ENCODE results near the gene CSMD2.

The CSMD2 gene

DNA sequence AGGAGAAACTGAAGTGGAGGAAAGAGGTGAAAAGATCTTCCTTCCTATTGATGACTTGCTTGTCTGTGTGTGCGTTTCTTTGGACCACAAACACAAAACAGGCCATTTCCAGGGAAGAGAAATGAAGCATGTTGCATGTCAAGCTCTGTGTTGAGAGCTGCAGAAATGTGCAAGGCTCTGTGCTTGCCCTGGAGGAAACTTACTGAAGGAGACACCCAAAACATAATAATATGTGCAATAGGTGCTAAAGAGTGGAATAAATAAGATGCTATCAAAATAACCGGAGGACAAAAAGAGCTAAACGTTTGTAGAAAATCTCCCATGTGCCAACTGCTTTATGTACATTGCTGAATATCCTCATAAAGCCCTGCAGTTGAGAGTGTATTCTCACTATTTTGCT lies 496.3 kb downstream of the CSMD2 start:
- no peak for TF ChIP-seq TAF1 (IDR thresholded peaks at IDR 0.05; ENCODE audit: borderline replicate concordance, insufficient read depth, low read length)
- TF ChIP-seq, protein P1, sequence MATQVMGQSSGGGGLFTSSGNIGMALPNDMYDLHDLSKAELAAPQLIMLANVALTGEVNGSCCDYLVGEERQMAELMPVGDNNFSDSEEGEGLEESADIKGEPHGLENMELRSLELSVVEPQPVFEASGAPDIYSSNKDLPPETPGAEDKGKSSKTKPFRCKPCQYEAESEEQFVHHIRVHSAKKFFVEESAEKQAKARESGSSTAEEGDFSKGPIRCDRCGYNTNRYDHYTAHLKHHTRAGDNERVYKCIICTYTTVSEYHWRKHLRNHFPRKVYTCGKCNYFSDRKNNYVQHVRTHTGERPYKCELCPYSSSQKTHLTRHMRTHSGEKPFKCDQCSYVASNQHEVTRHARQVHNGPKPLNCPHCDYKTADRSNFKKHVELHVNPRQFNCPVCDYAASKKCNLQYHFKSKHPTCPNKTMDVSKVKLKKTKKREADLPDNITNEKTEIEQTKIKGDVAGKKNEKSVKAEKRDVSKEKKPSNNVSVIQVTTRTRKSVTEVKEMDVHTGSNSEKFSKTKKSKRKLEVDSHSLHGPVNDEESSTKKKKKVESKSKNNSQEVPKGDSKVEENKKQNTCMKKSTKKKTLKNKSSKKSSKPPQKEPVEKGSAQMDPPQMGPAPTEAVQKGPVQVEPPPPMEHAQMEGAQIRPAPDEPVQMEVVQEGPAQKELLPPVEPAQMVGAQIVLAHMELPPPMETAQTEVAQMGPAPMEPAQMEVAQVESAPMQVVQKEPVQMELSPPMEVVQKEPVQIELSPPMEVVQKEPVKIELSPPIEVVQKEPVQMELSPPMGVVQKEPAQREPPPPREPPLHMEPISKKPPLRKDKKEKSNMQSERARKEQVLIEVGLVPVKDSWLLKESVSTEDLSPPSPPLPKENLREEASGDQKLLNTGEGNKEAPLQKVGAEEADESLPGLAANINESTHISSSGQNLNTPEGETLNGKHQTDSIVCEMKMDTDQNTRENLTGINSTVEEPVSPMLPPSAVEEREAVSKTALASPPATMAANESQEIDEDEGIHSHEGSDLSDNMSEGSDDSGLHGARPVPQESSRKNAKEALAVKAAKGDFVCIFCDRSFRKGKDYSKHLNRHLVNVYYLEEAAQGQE (IDR thresholded peaks at IDR 0.05; ENCODE audit: insufficient read depth in 1 of 2, low read depth in 2 of 2, low read length in 2 of 2), result no peak
- TF ChIP-seq SIN3A (IDR thresholded peaks at IDR 0.05; ENCODE audit: borderline replicate concordance, insufficient read depth, low read length), result no peak
- TF ChIP-seq POLR2AphosphoS5 (IDR thresholded peaks at IDR 0.05; ENCODE audit: low read depth, low read length), result no peak
- no peak for TF ChIP-seq FOXP2 (optimal IDR thresholded peaks at IDR 0.05; ENCODE audit: borderline replicate concordance, extremely low read depth, extremely low read length, insufficient read depth)

DNA sequence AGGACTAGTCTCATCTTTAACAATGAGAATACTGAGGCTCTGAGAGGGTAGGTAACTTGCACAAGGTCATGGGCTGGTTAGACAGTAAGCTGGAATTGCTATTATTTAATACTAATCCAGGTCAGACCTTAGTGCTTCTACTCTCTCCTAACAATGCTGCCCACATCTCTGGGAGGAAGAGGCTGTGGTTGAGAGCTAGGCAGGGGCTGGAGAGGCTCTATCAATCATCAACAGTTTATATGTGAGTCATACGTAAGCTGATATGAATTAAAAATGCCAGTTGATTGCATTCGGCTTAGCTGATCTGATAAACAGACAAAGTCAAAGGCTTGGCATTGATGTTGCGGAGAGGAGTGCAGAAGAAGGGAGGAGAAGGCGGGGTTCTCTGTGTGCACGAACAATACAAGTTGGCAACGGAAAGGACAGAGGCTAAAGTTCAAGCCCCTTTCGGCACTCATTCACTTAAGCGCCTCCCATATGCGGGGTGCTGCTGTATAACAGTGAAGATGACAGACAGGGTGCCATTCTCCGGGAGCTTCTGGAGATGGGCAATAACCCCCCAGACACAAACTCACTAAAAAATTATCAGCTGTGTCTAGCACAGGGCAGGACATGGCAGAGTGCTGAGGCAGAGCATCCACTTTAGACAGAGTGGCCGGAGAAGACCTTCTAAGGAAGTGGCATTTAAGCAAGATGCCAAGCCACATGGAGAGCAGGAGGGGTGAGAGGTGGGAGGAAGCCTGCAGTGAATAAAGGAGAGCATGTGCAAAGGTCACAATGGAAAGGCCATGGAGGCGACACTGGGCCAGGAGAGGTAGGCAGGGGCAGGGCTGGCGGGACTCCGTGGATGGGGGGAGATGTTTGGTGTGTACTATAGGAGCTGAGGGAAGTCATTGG lies 497.4 kb downstream of the CSMD2 start:
- no peak for TF ChIP-seq SIN3A (IDR thresholded peaks at IDR 0.05; ENCODE audit: borderline replicate concordance, insufficient read depth, low read length)
- TF ChIP-seq TAF1 (IDR thresholded peaks at IDR 0.05; ENCODE audit: borderline replicate concordance, insufficient read depth, low read length), result no peak
- TF ChIP-seq, protein P1 (IDR thresholded peaks at IDR 0.05; ENCODE audit: insufficient read depth in 1 of 2, low read depth in 2 of 2, low read length in 2 of 2), result no peak
- no peak for TF ChIP-seq FOXP2 (optimal IDR thresholded peaks at IDR 0.05; ENCODE audit: borderline replicate concordance, extremely low read depth, extremely low read length, insufficient read depth)
- no peak for TF ChIP-seq POLR2AphosphoS5 (IDR thresholded peaks at IDR 0.05; ENCODE audit: low read depth, low read length)

DNA sequence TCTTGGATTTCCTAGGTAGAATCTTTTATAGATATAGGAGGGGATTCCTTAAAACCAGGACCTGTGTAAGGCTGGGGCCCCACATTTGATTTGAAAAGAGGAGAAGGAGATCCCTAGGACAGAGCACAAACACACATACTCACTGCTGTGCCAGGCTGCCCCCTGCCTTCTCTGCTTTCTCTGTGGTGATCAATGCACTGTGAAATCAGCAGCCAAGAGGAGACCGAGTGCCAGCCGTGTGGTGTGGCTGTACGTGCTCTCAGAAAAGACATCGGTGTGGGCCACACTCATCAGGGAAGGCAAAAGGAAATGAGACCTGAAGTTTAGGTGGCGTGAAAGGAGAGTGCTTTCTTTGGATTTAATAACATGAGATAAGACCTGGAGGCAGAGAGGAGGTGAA lies 498.4 kb downstream of the CSMD2 start:
- TF ChIP-seq FOXP2 (optimal IDR thresholded peaks at IDR 0.05; ENCODE audit: borderline replicate concordance, extremely low read depth, extremely low read length, insufficient read depth), result no peak
- no peak for TF ChIP-seq POLR2AphosphoS5 (IDR thresholded peaks at IDR 0.05; ENCODE audit: low read depth, low read length)
- no peak for TF ChIP-seq SIN3A (IDR thresholded peaks at IDR 0.05; ENCODE audit: borderline replicate concordance, insufficient read depth, low read length)
- no peak for TF ChIP-seq TAF1 (IDR thresholded peaks at IDR 0.05; ENCODE audit: borderline replicate concordance, insufficient read depth, low read length)
- TF ChIP-seq, protein P1 (IDR thresholded peaks at IDR 0.05; ENCODE audit: insufficient read depth in 1 of 2, low read depth in 2 of 2, low read length in 2 of 2), result no peak

DNA sequence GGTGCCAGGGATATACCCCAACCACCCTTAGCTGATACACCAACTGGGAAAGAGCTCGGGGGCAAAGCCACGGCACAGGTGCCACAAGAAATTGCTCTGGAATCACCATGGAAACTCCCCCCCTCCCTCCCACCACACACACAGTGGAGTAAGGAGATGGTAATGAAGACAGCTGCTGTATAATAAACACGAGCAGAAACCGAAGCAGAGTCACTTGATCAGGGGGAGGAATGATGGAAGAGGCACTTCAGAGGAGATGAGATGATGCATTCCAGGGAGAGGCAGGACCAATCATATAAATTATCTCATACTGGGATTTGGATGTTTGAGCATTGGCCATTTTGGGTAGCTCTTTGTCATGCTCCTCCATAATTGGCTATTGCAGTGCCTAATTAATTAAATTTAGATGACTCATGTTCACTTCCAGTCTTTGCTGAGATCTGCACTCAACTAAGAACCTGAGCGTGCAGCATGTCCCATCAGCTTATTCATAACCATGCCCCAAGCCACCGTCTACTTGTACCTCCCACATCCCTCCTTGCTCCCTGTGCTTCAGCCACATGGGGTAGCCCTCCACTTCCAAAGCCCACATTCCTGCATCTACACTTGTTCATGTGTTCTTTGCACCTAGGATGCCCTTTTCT lies 503.1 kb downstream of the CSMD2 start:
- no peak for TF ChIP-seq FOXP2 (optimal IDR thresholded peaks at IDR 0.05; ENCODE audit: borderline replicate concordance, extremely low read depth, extremely low read length, insufficient read depth)
- TF ChIP-seq SIN3A (IDR thresholded peaks at IDR 0.05; ENCODE audit: borderline replicate concordance, insufficient read depth, low read length), result no peak
- TF ChIP-seq POLR2AphosphoS5 (IDR thresholded peaks at IDR 0.05; ENCODE audit: low read depth, low read length), result no peak
- TF ChIP-seq, protein P1 (IDR thresholded peaks at IDR 0.05; ENCODE audit: insufficient read depth in 1 of 2, low read depth in 2 of 2, low read length in 2 of 2), result no peak
- no peak for TF ChIP-seq TAF1 (IDR thresholded peaks at IDR 0.05; ENCODE audit: borderline replicate concordance, insufficient read depth, low read length)

Measured in PFSK-1 (cell line).